HepG2 (cell line): ENCODE data around the gene EDNRB. TPM values are rescaled to one million over a fixed set of nuclear protein-coding genes. Genes with fewer than 3 reads are reported as not detected.

Source experiments
- ATAC-seq: fragments of 200-7000 bp; cut with Tn5 transposase; 3 replicates; pipeline ENCODE4 v1.9.1; 2020; ENCODE audit warnings: mild to moderate bottlenecking, moderate library complexity
- BruUV-seq: library from RNA; stranded (reverse); fragments of 400-500 nt; replicated peaks from 2 replicates; lab custom pipeline; 2021; lab: Mats Ljungman, UMichigan
- CTCF ChIA-PET: fragments of 300-600 bp; formaldehyde crosslinking; extraction: SDS; loops from one replicate; lab custom pipeline; 2021; ENCODE audit warnings: low total read pairs, inconsistent platforms, low intra/inter-chr PET ratio; lab: Yijun Ruan, JAX
- POLR2A ChIA-PET: fragments of 350-600 bp; sonication (Branson Sonifier 250); formaldehyde crosslinking; loops from one replicate; lab custom pipeline; 2020; ENCODE audit warnings: antibody characterized with exemption, inconsistent platforms; lab: Yijun Ruan, JAX
- DNase-seq: peaks from one replicate; pipeline ENCODE4 v3.0.0-alpha.2; 2015; ENCODE audit warnings: low spot score
- FAIRE-seq: peaks from 3 replicates; lab custom pipeline; 2011; peaks lifted over from hg19 to GRCh38; lab: Jason Lieb, UNC
- H2AFZ ChIP-seq: one replicate; pipeline ENCODE4 v1.6.1; 2011; ENCODE audit warnings: low read length, inconsistent platforms
- H3K27ac ChIP-seq: fragments of 300-600 bp; 3 replicates; pipeline ENCODE4 v1.8.0; 2011; ENCODE audit warnings: mixed run types, mild to moderate bottlenecking, mixed read lengths, low read length, inconsistent platforms; ENCODE audit not compliant: insufficient read depth; ENCODE audit errors: extremely low read length
- H3K27me3 ChIP-seq, 2 experiments: fragments of 200-600 bp in 1 of 2; 2 replicates in 1 of 2; 3 replicates in 1 of 2; pipeline versions ENCODE4 v1.6.0 to v1.8.0; 2011; ENCODE audit warnings: low read length in 2 of 2, mild to moderate bottlenecking in 2 of 2, moderate library complexity in 2 of 2, inconsistent platforms in 1 of 2; ENCODE audit not compliant: insufficient read depth in 2 of 2, control insufficient read depth in 1 of 2
- H3K36me3 ChIP-seq, 2 experiments: fragments of 200-600 bp in 1 of 2; replicated peaks in 1 of 2; 2 replicates in 1 of 2; 3 replicates in 1 of 2; pipeline versions ENCODE4 v1.5.1 to v1.8.0; 2011; ENCODE audit warnings: low read length in 2 of 2, inconsistent platforms in 1 of 2; ENCODE audit not compliant: insufficient read depth in 2 of 2, control insufficient read depth in 1 of 2
- H3K4me1 ChIP-seq: 2 replicates; pipeline ENCODE4 v1.5.1; 2012; ENCODE audit warnings: low read length, inconsistent platforms; ENCODE audit not compliant: insufficient read depth
- H3K4me2 ChIP-seq: 2 replicates; pipeline ENCODE4 v1.6.0; 2011; ENCODE audit warnings: low read depth, low read length, inconsistent platforms
- H3K4me3 ChIP-seq, 3 experiments: fragments of 200-600 bp in 1 of 3; sonication (generic), shearing (Covaris generic) in 1 of 3; replicated peaks in 1 of 3; 2 replicates each; pipeline ENCODE4 v1.5.1; 2011 to 2016; ENCODE audit warnings: low read length in 3 of 3, inconsistent platforms in 2 of 3, low read depth in 2 of 3, mild to moderate bottlenecking in 2 of 3, control low read depth in 1 of 3, mixed read lengths in 1 of 3; ENCODE audit not compliant: insufficient read depth in 1 of 3
- H3K79me2 ChIP-seq: one replicate; pipeline ENCODE4 v1.6.1; 2011; ENCODE audit warnings: low read length, inconsistent platforms; ENCODE audit not compliant: insufficient read depth
- H3K9ac ChIP-seq: 2 replicates; pipeline ENCODE4 v1.6.0; 2011; ENCODE audit warnings: mild to moderate bottlenecking, low read depth, low read length, inconsistent platforms; ENCODE audit not compliant: insufficient read depth
- H3K9me3 ChIP-seq: 2 replicates; pipeline ENCODE4 v1.5.1; 2012; ENCODE audit warnings: mild to moderate bottlenecking, low read length
- H4K20me1 ChIP-seq: 2 replicates; pipeline ENCODE4 v1.6.0; 2011; ENCODE audit warnings: inconsistent platforms, mild to moderate bottlenecking, low read length, moderate library complexity; ENCODE audit not compliant: insufficient read depth
- CBFB ChIP-seq: sonication (generic); formaldehyde crosslinking; IDR thresholded peaks from 2 replicates; pipeline ENCODE4 v1.4.0; 2020; ENCODE audit warnings: missing genetic modification reagents
- CHD4 ChIP-seq: fragments of 200-600 bp; sonication (generic); IDR thresholded peaks from 2 replicates; pipeline ENCODE4 v1.7.0; 2017; ENCODE audit warnings: mild to moderate bottlenecking, low read length, borderline replicate concordance
- HDAC6 ChIP-seq: fragments of 200-600 bp; sonication (generic); IDR thresholded peaks from 2 replicates; pipeline ENCODE4 v1.7.0; 2017; ENCODE audit warnings: mild to moderate bottlenecking, antibody characterized with exemption, low read length, low read depth
- NR2F2 ChIP-seq: IDR thresholded peaks from 2 replicates; pipeline ENCODE4 v1.6.1; 2012; ENCODE audit warnings: low read depth, inconsistent platforms, borderline replicate concordance
- SMARCC2 ChIP-seq: fragments of 450-650 bp; IDR thresholded peaks from 2 replicates; pipeline ENCODE4 v1.6.1; 2017; ENCODE audit warnings: antibody characterized with exemption, mild to moderate bottlenecking
- TCF7L2 ChIP-seq: IDR thresholded peaks from 2 replicates; pipeline ENCODE4 v1.6.1; 2011; ENCODE audit warnings: mild to moderate bottlenecking, low read depth, low read length, moderate library complexity
- ZNF232 ChIP-seq: sonication (generic); formaldehyde crosslinking; IDR thresholded peaks from 2 replicates; pipeline ENCODE4 v1.4.0; 2020; ENCODE audit warnings: missing genetic modification reagents, borderline replicate concordance
- ZNF256 ChIP-seq: sonication (generic); formaldehyde crosslinking; conservative IDR thresholded peaks from 2 replicates; pipeline ENCODE4 v1.4.0; 2020; ENCODE audit warnings: missing genetic modification reagents
- ZNF451 ChIP-seq: sonication (generic); formaldehyde crosslinking; IDR thresholded peaks from 2 replicates; pipeline ENCODE4 v1.5.0; 2020; ENCODE audit warnings: mild to moderate bottlenecking, missing genetic modification reagents
- ZNF777 ChIP-seq: sonication (generic); formaldehyde crosslinking; IDR thresholded peaks from 2 replicates; pipeline ENCODE4 v1.4.0; 2020; ENCODE audit warnings: missing genetic modification reagents
- WGBS: methylation state at CpG from one replicate; pipeline ENCODE4 v1.1.6; 2017; ENCODE audit warnings: low lambda C conversion rate; 5-methylcytosine and 5-hydroxymethylcytosine counted together
- in situ Hi-C: cut with HindIII; loops from 2 replicates; pipeline ENCODE4 v1.10.0; 2017; ENCODE audit warnings: low pct_unique_long_range_greater_than_20kb; ENCODE audit not compliant: extremely low pct_ligation_motif_present
- intact Hi-C: fragments of 100-400 bp; cut with micrococcal nuclease; formaldehyde crosslinking; loops from one replicate; pipeline ENCODE4 v1.10.0; 2022; ENCODE audit not compliant: unreplicated experiment
- polyA plus RNA-seq, 8 experiments: library from polyadenylated mRNA; depleted of rRNA in 3 of 8; stranded (reverse) in 7 of 8; unstranded in 1 of 8; fragments of >200 nt; fragmentation: Illumina TruSeq in 4 of 8; extraction: Trizol in 4 of 8; gene quantifications; 2 replicates each; pipeline versions ENCODE4 v1.2.1 to v1.2.3, GENCODE V29; 2011 to 2016; ENCODE audit warnings: low read depth in 4 of 8, missing spikeins in 1 of 8, mixed read lengths in 1 of 8; ENCODE audit not compliant: insufficient read depth in 1 of 8
- total RNA-seq, 5 experiments: library from RNA; depleted of rRNA; stranded (reverse); fragments of >200 nt; fragmentation: Illumina TruSeq; extraction: Trizol; gene quantifications; 2 replicates each; pipeline ENCODE4 v1.2.3, GENCODE V29; 2016; ENCODE audit warnings: low read depth in 1 of 5
- TF ChIP-seq, protein P1 (sequence below): sonication (generic); formaldehyde crosslinking; IDR thresholded peaks from 2 replicates; pipeline ENCODE4 v1.4.0; 2020; ENCODE audit warnings: low read depth, mild to moderate bottlenecking, missing genetic modification reagents

EDNRB gene
- total and polyA plus RNA-seq, 2 of the 13 experiments (the other 11 are each of a cell fraction or from before 2014, with no cell fraction given): not detected

GRCh38 chr13:77902319-77902963, 16.2 kb downstream of the EDNRB start:
- Histone ChIP-seq H3K27ac (no peak overlapping the region), H3K4me1 (no peaks in the 10 kb centered on the region), H3K79me2 (no peaks in the 10 kb centered on the region), H2AFZ (no peak overlapping the region), H3K4me3 (no peak overlapping the region), H3K9ac (no peak overlapping the region), H4K20me1 (no peaks in the 10 kb centered on the region), H3K4me2 (no peak overlapping the region), H3K36me3 (no peaks in the 10 kb centered on the region), H3K27me3 (no peaks in the 10 kb centered on the region), H3K9me3 (peaks cover 33% of the 10 kb centered on the region)
- in situ Hi-C loops: no loop called here
- DNase-seq (no peak), ATAC-seq (no peak), FAIRE-seq (no peak)
- BruUV-seq: no TSS peak
- ChIA-PET POLR2A (no interaction called here), CTCF (no interaction called here)
- no peak for TF ChIP-seq ZNF232 (CRISPR knock-in tag)
- TF ChIP-seq ZNF451 (CRISPR knock-in tag): no peak
- TF ChIP-seq, protein P1, sequence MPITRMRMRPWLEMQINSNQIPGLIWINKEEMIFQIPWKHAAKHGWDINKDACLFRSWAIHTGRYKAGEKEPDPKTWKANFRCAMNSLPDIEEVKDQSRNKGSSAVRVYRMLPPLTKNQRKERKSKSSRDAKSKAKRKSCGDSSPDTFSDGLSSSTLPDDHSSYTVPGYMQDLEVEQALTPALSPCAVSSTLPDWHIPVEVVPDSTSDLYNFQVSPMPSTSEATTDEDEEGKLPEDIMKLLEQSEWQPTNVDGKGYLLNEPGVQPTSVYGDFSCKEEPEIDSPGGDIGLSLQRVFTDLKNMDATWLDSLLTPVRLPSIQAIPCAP (CRISPR knock-in tag): no peak
- no peak for TF ChIP-seq ZNF256
- TF ChIP-seq HDAC6: no peak
- no peak for TF ChIP-seq CHD4
- TF ChIP-seq NR2F2: no peak
- TF ChIP-seq CBFB (CRISPR knock-in tag): no peak
- no peak for TF ChIP-seq TCF7L2
- no peak for TF ChIP-seq SMARCC2
- TF ChIP-seq ZNF777 (CRISPR knock-in tag): no peak
- intact Hi-C loops: no loop called here
- WGBS: 24% methylated on average over 4 of the region's 4 CpGs
